Activated CD4-positive, alpha-beta T cell treated with anti-CD3 and anti-CD28 coated beads for 36 hours (primary cell): Measurements from ENCODE around the gene USP5. TPM values are rescaled to one million over a fixed set of nuclear protein-coding genes. Genes with fewer than 3 reads are reported as not detected.
"Not testable (repeated sequence)": the region's sequence is repeated elsewhere in the genome, so short reads cannot be mapped to it uniquely, and the experiment has no call there.

ENCODE experiments used
- ATAC-seq: fragments of 200-7000 bp; cut with Tn5 transposase; one replicate; pipeline ENCODE4 v1.10.0; 2021; ENCODE audit warnings: mild to moderate bottlenecking, moderate library complexity
- CTCF ChIA-PET: fragments of 350-600 bp; sonication (Branson Sonifier 250); formaldehyde crosslinking; loops from one replicate; lab custom pipeline; 2021; ENCODE audit warnings: antibody characterized with exemption; lab: Charles Lee
- POLR2A ChIA-PET: fragments of 350-600 bp; sonication (Branson Sonifier 250); formaldehyde crosslinking; loops from one replicate; lab custom pipeline; 2021; ENCODE audit warnings: antibody characterized with exemption, inconsistent platforms; lab: Charles Lee
- DNase-seq: peaks from one replicate; pipeline ENCODE4 v3.0.0-alpha.2; 2020
- H3K27ac Mint-ChIP-seq: one replicate; pipeline ENCODE4 v1.8.0; 2021; ENCODE audit warnings: mixed read lengths
- H3K27me3 Mint-ChIP-seq: one replicate; pipeline ENCODE4 v1.8.0; 2021; ENCODE audit warnings: mixed read lengths
- H3K36me3 Mint-ChIP-seq: one replicate; pipeline ENCODE4 v1.8.0; 2021; ENCODE audit warnings: low read depth, mixed read lengths
- H3K4me1 Mint-ChIP-seq: one replicate; pipeline ENCODE4 v1.8.0; 2021; ENCODE audit warnings: mixed read lengths
- H3K4me3 Mint-ChIP-seq: one replicate; pipeline ENCODE4 v1.8.0; 2021; ENCODE audit warnings: mild to moderate bottlenecking, moderate library complexity, mixed read lengths
- H3K9me3 Mint-ChIP-seq: one replicate; pipeline ENCODE4 v1.8.0; 2021; ENCODE audit warnings: low read depth, mixed read lengths
- intact Hi-C, 2 experiments: fragments of 100-400 bp; cut with DNase I in 1 of 2; cut with micrococcal nuclease in 1 of 2; formaldehyde crosslinking; loops; one replicate each; pipeline versions ENCODE4 v1.14.2 to v1.15.1; 2022 to 2024; cut with DNase I, micrococcal nuclease
- total RNA-seq, 2 experiments: library from RNA; stranded (reverse); gene quantifications; one replicate each; pipeline ENCODE4 v1.2.3, GENCODE V29; 2021

The USP5 gene
- total RNA-seq, 2 experiments from 2014 or later = 128 to 132 TPM

DNA sequence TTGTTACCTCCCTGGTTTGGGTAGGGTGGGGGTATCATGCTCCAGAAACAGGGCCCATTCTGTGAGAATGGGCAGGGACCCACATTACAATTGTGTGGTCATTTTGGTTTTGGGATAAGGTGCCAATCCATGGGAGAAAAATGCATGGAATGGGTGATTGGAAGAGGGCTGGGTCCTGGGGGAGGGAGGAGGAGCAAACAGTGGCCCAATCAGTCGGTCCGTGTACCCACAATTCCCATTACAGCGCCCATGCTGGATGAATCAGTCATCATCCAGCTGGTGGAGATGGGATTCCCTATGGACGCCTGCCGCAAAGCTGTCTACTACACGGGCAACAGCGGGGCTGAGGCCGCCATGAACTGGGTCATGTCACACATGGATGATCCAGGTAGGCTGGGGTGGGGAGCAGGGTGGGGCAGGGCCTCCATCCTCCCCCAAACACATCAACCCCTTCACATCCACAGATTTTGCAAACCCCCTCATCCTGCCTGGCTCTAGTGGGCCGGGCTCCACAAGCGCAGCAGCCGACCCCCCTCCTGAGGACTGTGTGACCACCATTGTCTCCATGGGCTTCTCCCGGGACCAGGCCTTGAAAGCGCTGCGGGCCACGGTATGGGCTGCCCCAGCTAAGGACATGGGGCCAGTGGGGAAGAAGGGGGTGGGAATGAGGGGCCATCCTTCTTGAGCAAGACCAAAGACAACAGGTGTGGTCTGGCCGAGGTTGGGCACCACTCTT is 11.8 kb downstream of the USP5 start:
- no peak overlapping the region for H3K27ac Mint-ChIP-seq
- intact Hi-C loops = no loop called here
- ATAC-seq = no peak
- no peak overlapping the region for H3K4me3 Mint-ChIP-seq
- H3K27me3 Mint-ChIP-seq = no peaks in the 10 kb centered on the region
- peaks cover 60% of the 10 kb centered on the region for H3K36me3 Mint-ChIP-seq
- no peak for DNase-seq
- no peaks in the 10 kb centered on the region for H3K9me3 Mint-ChIP-seq
- CTCF ChIA-PET = interaction anchor here (1.3 to 1.8 kb wide), 2 partner anchors 9 to 17 kb away, joined by 3 to 7 read pairs; partner anchors contain the start of gene SPSB2
- POLR2A ChIA-PET = interaction anchor here (6.8 kb wide), 1 partner anchor 11 kb away, joined by 65 read pairs; the partner anchor contains the start of genes CDCA3 and USP5
- peaks cover 11% of the 10 kb centered on the region for H3K4me1 Mint-ChIP-seq

DNA sequence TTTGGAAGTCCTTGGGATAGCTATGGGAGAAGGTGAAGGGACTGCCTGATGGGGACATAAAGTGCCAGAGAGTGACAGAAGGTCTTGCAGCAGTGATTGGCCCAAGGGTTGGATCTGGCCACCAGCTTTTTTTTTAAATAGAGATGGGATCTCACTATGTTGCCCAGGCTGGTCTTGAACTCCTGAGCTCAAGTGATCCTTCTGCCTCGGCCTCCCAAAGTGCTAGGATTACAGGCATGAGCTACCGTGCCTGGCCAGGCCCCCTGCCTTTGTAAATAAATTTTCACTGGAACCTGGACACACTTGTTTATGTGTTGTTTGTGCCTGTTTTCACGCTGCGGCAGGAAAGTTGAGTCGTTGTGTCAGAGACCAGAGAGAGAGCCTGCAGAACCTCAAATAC is 13.4 kb downstream of the USP5 start:
- peaks cover 70% of the 10 kb centered on the region for H3K36me3 Mint-ChIP-seq
- H3K4me3 Mint-ChIP-seq, H3K9me3 Mint-ChIP-seq, H3K27ac Mint-ChIP-seq, ATAC-seq, DNase-seq, H3K27me3 Mint-ChIP-seq: not testable (repeated sequence)
- peaks cover 27% of the 10 kb centered on the region for H3K4me1 Mint-ChIP-seq
- intact Hi-C loops = loop anchor here in 1 of 2 experiments (5.0 kb wide), 1 partner anchor 37 kb away; the partner anchor contains the start of gene LRRC23
- CTCF ChIA-PET = interaction anchor here (0.9 to 1.3 kb wide), 2 partner anchors 19 to 295 kb away, joined by 3 read pairs; no protein-coding TSS in a partner anchor
- POLR2A ChIA-PET = interaction anchor here (6.8 kb wide), 1 partner anchor 13 kb away, joined by 65 read pairs; the partner anchor contains the start of genes CDCA3 and USP5

DNA sequence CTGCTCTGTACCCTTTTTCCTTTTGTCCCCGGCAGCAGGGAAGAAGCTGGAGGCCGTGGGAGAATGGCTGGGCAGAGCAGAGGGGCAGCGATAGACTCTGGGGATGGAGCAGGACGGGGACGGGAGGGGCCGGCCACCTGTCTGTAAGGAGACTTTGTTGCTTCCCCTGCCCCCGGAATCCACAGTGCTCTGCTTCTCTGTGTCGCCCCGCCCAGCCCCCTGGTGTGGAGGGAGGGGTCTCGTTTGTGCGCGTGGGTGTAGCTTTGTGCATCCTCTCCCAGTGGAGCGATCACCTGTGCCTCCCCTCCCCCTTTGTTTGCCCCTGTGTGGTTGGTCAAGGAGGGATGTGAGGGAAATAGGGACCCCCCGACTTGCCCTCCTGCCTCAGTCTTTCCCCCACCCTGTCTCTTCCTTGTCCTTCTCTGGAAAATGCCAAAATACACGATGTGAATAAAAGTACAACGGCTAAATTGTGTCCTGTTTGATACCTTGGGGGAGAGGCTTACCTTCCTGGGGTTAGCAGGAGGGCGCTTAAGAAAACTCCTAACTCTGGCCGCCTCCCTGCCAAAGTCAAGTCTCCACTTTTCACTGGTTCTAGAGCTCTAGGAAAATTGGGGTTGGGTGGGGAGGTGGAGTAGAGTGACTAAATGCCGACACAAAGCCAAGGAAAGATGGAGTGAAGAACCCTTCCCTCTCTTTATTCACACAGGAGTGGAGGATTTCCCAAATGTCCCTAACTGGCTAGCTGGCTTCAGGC is 14.4 kb downstream of the USP5 start:
- intact Hi-C loops = loop anchor here in 1 of 2 experiments (5.0 kb wide), 1 partner anchor 36 kb away; the partner anchor contains the start of gene LRRC23
- POLR2A ChIA-PET = interaction anchor here (0.7 to 6.8 kb wide), 3 partner anchors 9 to 78 kb away, joined by 4 to 65 read pairs (median 27); partner anchors contain the start of genes C12orf57, CDCA3, RNU7-1 and USP5
- no peaks in the 10 kb centered on the region for H3K9me3 Mint-ChIP-seq
- H3K36me3 Mint-ChIP-seq = peaks cover 70% of the 10 kb centered on the region
- H3K4me3 Mint-ChIP-seq = peak overlapping the region; percentile 93
- CTCF ChIA-PET = interaction anchor here (0.7 to 2.5 kb wide), 4 partner anchors 14 to 42 kb away, joined by 3 to 22 read pairs (median 4); partner anchors contain the start of genes CDCA3 and USP5
- H3K27ac Mint-ChIP-seq = peak overlapping the region; percentile 0
- ATAC-seq (no peak), DNase-seq (peak; percentile 27)
- peaks cover 37% of the 10 kb centered on the region for H3K4me1 Mint-ChIP-seq
- no peaks in the 10 kb centered on the region for H3K27me3 Mint-ChIP-seq

DNA sequence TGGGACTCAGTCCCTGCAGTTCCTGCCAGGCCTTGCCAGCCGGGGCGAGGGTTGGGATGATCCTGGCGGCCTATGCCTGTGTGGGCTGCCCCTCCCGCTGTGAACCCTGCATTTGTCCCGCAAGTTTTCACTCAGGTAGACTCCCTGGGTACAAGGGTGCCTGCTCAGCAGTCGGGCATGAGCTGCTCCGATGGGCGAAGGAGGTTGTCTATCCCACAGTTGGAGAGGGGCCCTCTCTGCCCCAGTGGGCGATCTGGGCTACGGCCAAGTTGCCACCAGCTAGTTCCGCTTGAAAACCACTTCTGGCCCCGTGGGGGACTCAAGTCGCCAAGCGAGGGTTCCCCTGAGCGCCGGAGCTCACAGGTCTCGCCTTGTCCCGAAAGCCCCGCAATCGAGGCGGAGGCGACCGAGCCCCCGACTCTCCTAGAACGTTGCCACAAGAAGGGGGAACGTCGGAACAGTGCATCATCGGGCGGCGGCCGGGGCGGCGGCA is 15.0 kb downstream of the USP5 start:
- peaks cover 43% of the 10 kb centered on the region for H3K4me1 Mint-ChIP-seq
- peak overlapping the region; percentile 79 for H3K27ac Mint-ChIP-seq
- H3K27me3 Mint-ChIP-seq = no peaks in the 10 kb centered on the region
- ChIA-PET CTCF (interaction anchor here (0.6 to 2.5 kb wide), 6 partner anchors 14 to 183 kb away, joined by 3 to 22 read pairs (median 3); partner anchors contain the start of genes CDCA3 and USP5), POLR2A (interaction anchor here (0.5 to 6.8 kb wide), 6 partner anchors 10 to 306 kb away, joined by 3 to 65 read pairs (median 4); partner anchors contain the start of genes C12orf57, CDCA3, LRRC23 and RNU7-1)
- peak overlapping the region; percentile 93 for H3K4me3 Mint-ChIP-seq
- ATAC-seq (peak; percentile 2), DNase-seq (no peak)
- intact Hi-C loops = loop anchor here (1.0 to 5.0 kb wide), 4 partner anchors 14 to 151 kb away; partner anchors contain the start of genes LPCAT3 (in 1 of the 2), LRRC23 (in 1 of the 2) and USP5 (in 1 of the 2)
- peaks cover 71% of the 10 kb centered on the region for H3K36me3 Mint-ChIP-seq
- no peaks in the 10 kb centered on the region for H3K9me3 Mint-ChIP-seq

DNA sequence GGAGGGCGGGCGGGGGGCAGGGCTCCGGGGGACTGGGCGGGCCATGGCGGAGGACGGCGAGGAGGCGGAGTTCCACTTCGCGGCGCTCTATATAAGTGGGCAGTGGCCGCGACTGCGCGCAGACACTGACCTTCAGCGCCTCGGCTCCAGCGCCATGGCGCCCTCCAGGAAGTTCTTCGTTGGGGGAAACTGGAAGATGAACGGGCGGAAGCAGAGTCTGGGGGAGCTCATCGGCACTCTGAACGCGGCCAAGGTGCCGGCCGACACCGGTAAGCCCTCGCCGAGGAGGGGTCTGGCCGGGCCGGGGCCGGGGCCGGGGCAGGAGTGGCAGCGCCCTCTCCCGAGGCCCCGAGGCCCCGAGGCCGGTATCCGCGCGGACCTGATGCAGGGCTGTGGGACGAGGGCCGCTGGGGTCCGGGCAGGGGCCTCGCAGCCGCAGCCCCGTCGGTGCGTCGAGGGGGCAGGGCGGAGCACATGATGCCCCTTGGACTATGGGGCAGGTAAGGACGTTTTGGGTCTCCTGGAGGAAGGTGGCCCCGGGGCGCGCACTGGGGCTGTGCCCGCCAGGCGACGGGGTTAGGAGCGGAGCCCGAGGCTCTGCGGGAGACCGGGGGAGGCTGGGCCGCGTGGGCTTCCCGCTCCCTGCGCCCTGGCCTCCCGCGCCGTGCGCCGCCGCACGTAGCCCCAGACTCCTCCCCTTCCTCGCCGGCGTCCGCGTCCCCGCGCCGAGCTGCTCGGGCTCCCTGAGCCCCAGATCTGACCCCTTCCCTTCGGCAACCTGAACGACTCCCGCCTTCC is 15.7 kb downstream of the USP5 start, which contains the start of gene TPI1:
Gene TPI1 (plus strand): TSS at position 119 of the 798 bp plus-strand sequence. CDS start 36 bp downstream, at position 155.
- intact Hi-C loops = loop anchor here (1.0 to 5.0 kb wide), 4 partner anchors 14 to 151 kb away; partner anchors contain the start of genes LPCAT3 (in 1 of the 2), LRRC23 (in 1 of the 2) and USP5 (in 1 of the 2)
- ChIA-PET CTCF (interaction anchor here (0.6 to 2.5 kb wide), 9 partner anchors 11 to 183 kb away, joined by 3 to 22 read pairs (median 3); partner anchors contain the start of genes CDCA3, MLF2 and USP5), POLR2A (interaction anchor here (0.5 to 6.8 kb wide), 7 partner anchors 11 to 333 kb away, joined by 3 to 65 read pairs (median 4); partner anchors contain the start of genes C12orf57, CDCA3, GAPDH and LRRC23)
- Mint-ChIP-seq H3K27ac (peak within 1 kb of the TSS; percentile 95), H3K9me3 (no peaks in the 10 kb centered on the region), H3K4me1 (peaks cover 47% of the 10 kb centered on the region), H3K4me3 (peak within 1 kb of the TSS; percentile 93), H3K27me3 (no peaks in the 10 kb centered on the region), H3K36me3 (peaks cover 73% of the 10 kb centered on the region)
- peak; percentile 68 for ATAC-seq
- peak; percentile 91 for DNase-seq

DNA sequence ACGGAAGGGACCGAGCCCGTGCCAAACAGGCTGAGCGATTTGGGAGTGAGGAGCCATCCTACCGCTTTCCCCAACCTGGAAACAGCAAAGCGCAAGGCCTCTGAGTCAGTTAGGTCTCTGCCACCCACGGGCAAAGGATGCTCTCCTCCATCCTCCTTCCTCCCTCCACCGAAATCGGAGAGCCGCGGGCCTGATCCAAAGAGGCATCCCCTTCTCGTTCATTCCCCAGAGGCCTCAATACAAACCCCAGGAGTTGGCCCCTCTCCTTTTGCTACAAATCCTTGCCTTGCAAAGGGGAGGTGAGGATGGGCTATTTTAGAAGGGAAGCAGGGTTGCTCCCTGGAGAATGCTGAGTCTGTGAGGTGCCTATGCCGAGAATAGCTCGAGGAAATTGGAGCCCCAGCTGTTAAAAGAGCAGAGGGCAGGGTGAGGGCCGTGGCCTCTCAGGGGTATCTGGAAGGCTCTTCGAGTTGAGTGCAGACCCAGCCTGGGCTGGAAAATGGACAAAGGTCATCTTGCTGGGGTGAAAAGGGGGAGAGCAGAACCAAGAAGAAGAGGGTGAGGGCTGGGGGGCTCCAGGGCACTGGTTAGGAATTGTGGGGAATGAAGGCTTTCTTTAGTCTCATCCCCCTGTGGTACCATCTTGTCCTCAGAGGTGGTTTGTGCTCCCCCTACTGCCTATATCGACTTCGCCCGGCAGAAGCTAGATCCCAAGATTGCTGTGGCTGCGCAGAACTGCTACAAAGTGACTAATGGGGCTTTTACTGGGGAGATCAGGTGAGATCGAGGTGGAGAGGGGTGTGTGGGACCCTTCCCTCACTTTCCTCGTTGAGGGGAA is 16.5 kb downstream of the USP5 start:
- no peaks in the 10 kb centered on the region for H3K9me3 Mint-ChIP-seq
- peak overlapping the region; percentile 92 for H3K27ac Mint-ChIP-seq
- ChIA-PET POLR2A (interaction anchor here (1.0 to 6.8 kb wide), 5 partner anchors 16 to 248 kb away, joined by 3 to 65 read pairs (median 4); partner anchors contain the start of genes C12orf57, CDCA3, RNU7-1 and USP5), CTCF (interaction anchor here (0.6 to 2.5 kb wide), 14 partner anchors 10 to 244 kb away, joined by 3 to 22 read pairs (median 6); partner anchors contain the start of genes C1RL, CDCA3, MLF2 and USP5)
- ATAC-seq (peak; percentile 0), DNase-seq (peak; percentile 33)
- intact Hi-C loops = loop anchor here (1.0 to 5.0 kb wide), 2 partner anchors 34 to 97 kb away; partner anchors contain the start of gene LRRC23 (in 1 of the 2)
- no peaks in the 10 kb centered on the region for H3K27me3 Mint-ChIP-seq
- peak overlapping the region; percentile 93 for H3K4me3 Mint-ChIP-seq
- H3K36me3 Mint-ChIP-seq = peaks cover 71% of the 10 kb centered on the region
- peaks cover 47% of the 10 kb centered on the region for H3K4me1 Mint-ChIP-seq

DNA sequence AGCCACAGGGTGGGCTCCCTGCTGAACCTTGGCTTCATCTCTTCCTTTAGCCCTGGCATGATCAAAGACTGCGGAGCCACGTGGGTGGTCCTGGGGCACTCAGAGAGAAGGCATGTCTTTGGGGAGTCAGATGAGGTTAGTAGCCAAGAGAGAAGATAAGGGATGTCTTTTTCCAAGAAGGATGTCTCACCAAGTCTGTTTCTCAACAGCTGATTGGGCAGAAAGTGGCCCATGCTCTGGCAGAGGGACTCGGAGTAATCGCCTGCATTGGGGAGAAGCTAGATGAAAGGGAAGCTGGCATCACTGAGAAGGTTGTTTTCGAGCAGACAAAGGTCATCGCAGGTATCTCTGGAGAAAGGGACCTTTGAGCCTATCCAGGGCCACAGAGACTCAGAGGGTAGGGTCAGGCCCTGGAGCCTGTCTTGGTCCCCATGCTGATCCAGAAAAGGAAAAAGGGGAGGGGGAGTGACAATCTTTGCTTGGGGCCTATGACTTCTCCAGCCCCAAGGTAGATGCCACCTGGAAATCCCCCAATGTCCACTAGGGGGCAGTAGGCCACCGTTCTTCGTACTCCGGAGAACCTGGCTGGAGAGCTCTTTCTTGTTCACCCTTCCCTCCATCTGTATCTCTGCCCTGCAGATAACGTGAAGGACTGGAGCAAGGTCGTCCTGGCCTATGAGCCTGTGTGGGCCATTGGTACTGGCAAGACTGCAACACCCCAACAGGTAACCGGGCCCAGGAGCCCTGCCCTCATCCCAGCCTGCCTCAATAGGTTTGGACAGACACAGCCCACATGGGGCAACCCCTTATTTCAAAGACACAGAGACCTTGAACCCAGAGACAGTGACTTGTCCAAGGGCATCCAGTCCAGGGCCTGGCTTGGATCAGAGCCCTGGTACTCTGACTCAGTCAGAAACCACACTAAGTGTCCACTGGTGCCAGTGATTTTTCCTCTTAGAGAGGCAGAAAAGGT is 17.4 kb downstream of the USP5 start:
- POLR2A ChIA-PET = interaction anchor here (0.5 to 6.8 kb wide), 8 partner anchors 17 to 335 kb away, joined by 3 to 65 read pairs (median 4); partner anchors contain the start of genes C12orf57, CDCA3, GAPDH and RNU7-1
- intact Hi-C loops = loop anchor here (1.0 to 5.0 kb wide), 4 partner anchors 33 to 96 kb away; partner anchors contain the start of gene LRRC23 (in 1 of the 2)
- peak overlapping the region; percentile 93 for H3K4me3 Mint-ChIP-seq
- ATAC-seq (peak; percentile 6), DNase-seq (peak; percentile 91)
- peak overlapping the region; percentile 92 for H3K27ac Mint-ChIP-seq
- no peaks in the 10 kb centered on the region for H3K27me3 Mint-ChIP-seq
- CTCF ChIA-PET = interaction anchor here (0.6 to 2.4 kb wide), 25 partner anchors 9 to 243 kb away, joined by 3 to 11 read pairs (median 5); partner anchors contain the start of genes C12orf57, C1RL, CD4 and CDCA3
- peaks cover 70% of the 10 kb centered on the region for H3K36me3 Mint-ChIP-seq
- H3K9me3 Mint-ChIP-seq = no peaks in the 10 kb centered on the region
- H3K4me1 Mint-ChIP-seq = peaks cover 52% of the 10 kb centered on the region

DNA sequence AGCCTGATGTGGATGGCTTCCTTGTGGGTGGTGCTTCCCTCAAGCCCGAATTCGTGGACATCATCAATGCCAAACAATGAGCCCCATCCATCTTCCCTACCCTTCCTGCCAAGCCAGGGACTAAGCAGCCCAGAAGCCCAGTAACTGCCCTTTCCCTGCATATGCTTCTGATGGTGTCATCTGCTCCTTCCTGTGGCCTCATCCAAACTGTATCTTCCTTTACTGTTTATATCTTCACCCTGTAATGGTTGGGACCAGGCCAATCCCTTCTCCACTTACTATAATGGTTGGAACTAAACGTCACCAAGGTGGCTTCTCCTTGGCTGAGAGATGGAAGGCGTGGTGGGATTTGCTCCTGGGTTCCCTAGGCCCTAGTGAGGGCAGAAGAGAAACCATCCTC is 18.4 kb downstream of the USP5 start:
- intact Hi-C loops = loop anchor here in 1 of 2 experiments (5.0 kb wide), 2 partner anchors 67 to 92 kb away; no protein-coding TSS in a partner anchor
- ChIA-PET POLR2A (interaction anchor here (0.6 to 6.8 kb wide), 4 partner anchors 18 to 177 kb away, joined by 3 to 65 read pairs (median 15); partner anchors contain the start of genes C12orf57, CDCA3, RNU7-1 and USP5), CTCF (interaction anchor here (1.0 to 2.4 kb wide), 8 partner anchors 21 to 242 kb away, joined by 3 to 10 read pairs (median 6); partner anchors contain the start of genes CD4 and MLF2)
- not testable (repeated sequence) for H3K9me3 Mint-ChIP-seq, ATAC-seq, H3K27me3 Mint-ChIP-seq, DNase-seq
- H3K27ac Mint-ChIP-seq = peak overlapping the region; percentile 92
- H3K4me1 Mint-ChIP-seq = peaks cover 52% of the 10 kb centered on the region
- H3K4me3 Mint-ChIP-seq = peak overlapping the region; percentile 93
- H3K36me3 Mint-ChIP-seq = peaks cover 66% of the 10 kb centered on the region
